Osteoblast (primary cell): ENCODE measurements around the gene MRPS17. TPM values are rescaled to one million over a fixed set of nuclear protein-coding genes. Genes with fewer than 3 reads are reported as not detected.

Experiments used
- DNase-seq: peaks from one replicate; pipeline ENCODE4 v3.0.0; 2011; ENCODE audit warnings: low spot score, mixed read lengths; ENCODE audit not compliant: insufficient read length; ENCODE audit errors: missing footprints
- H2AFZ ChIP-seq: 2 replicates; pipeline ENCODE4 v1.6.0; 2011; ENCODE audit warnings: mild to moderate bottlenecking, low read length
- H3K27ac ChIP-seq: 2 replicates; pipeline ENCODE4 v1.5.1; 2011; ENCODE audit warnings: mild to moderate bottlenecking, low read depth, low read length, moderate library complexity
- H3K27me3 ChIP-seq: 2 replicates; pipeline ENCODE4 v1.6.0; 2012; ENCODE audit warnings: mild to moderate bottlenecking, control low read depth, inconsistent platforms, low read length, moderate library complexity; ENCODE audit not compliant: insufficient read depth
- H3K36me3 ChIP-seq: 2 replicates; pipeline ENCODE4 v1.5.1; 2011; ENCODE audit warnings: mild to moderate bottlenecking, low read length, control low read depth, moderate library complexity; ENCODE audit not compliant: insufficient read depth
- H3K4me1 ChIP-seq: 2 replicates; pipeline ENCODE4 v1.5.1; 2011; ENCODE audit warnings: mild to moderate bottlenecking, low read length, control low read depth, moderate library complexity; ENCODE audit not compliant: insufficient read depth
- H3K4me2 ChIP-seq: 2 replicates; pipeline ENCODE4 v1.6.0; 2011; ENCODE audit warnings: mild to moderate bottlenecking, low read length; ENCODE audit not compliant: insufficient read depth
- H3K4me3 ChIP-seq: fragments of 200-600 bp; sonication (generic); 3 replicates; pipeline ENCODE4 v1.5.1; 2012; ENCODE audit warnings: mild to moderate bottlenecking, low read length, inconsistent platforms; ENCODE audit not compliant: insufficient read depth
- H3K79me2 ChIP-seq: 2 replicates; pipeline ENCODE4 v1.6.0; 2012; ENCODE audit warnings: mild to moderate bottlenecking, low read length, control low read depth, inconsistent platforms; ENCODE audit not compliant: insufficient read depth
- H3K9me3 ChIP-seq: 2 replicates; pipeline ENCODE4 v1.5.1; 2011; ENCODE audit warnings: low read depth, low read length, control low read depth
- H4K20me1 ChIP-seq: 2 replicates; pipeline ENCODE4 v1.6.0; 2012; ENCODE audit warnings: mild to moderate bottlenecking, low read length, control low read depth; ENCODE audit not compliant: insufficient read depth
- CTCF ChIP-seq: IDR thresholded peaks from 2 replicates; pipeline ENCODE4 v1.5.1; 2011; ENCODE audit warnings: mild to moderate bottlenecking, low read depth, low read length, moderate library complexity; ENCODE audit errors: extremely low read depth
- total RNA-seq: library from RNA; depleted of rRNA; stranded (reverse); fragments of >200 nt; gene quantifications from 2 replicates; pipeline ENCODE4 v1.2.3, GENCODE V29; 2012

MRPS17 gene
- total RNA-seq, 1 donor: 13.4 TPM

DNA sequence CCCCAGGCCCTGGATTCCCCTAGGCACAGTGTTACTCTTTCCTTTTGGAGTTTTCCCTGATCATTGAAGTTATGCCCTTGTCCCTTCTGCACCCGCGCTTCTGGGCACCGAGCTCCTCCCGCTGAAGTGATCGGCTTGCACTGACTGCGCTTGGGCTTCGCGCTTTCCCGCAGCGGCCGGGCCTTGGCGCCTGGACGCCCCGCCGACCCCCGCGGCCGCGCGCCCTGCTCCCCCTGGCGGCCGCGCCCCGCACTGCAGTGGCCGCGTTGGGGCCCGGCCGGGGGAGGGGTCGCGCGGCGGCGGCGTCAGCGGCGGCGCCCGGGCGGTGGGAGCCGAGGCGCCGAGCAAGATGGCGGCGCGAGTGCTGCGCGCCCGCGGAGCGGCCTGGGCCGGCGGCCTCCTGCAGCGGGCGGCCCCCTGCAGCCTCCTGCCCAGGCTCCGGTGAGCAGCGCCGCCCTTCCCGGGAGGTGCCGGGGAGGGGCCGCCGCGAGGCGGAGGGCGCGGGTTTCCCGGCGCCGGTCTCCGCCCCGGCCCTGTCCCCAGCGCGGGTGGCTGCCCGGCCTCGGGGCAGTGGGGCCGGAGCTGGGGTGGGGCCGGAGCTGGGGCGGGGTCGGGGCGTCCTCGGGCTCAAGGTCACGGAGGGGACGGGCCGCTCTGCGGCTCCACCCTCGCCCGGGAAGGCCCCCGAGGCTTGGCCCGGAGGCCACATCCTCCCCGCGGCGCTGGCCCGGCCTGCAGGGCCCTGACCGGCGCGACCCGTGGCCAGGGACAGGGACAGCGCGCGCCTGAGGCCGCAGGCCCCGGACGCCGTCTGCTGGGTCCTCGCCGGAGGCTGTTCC, 12.8 kb downstream of the MRPS17 start, which contains the start of gene NIPSNAP2:
NIPSNAP2 (plus strand) TSS at position 325 of the 839 bp plus-strand sequence; CDS start at position 350, 25 bp downstream.
- Histone ChIP-seq H3K79me2 (peaks cover 33% of the 10 kb centered on the region), H3K27me3 (no peaks in the 10 kb centered on the region), H3K27ac (peak within 1 kb of the TSS; percentile 63), H2AFZ (peak within 1 kb of the TSS; percentile 92), H3K9me3 (no peaks in the 10 kb centered on the region), H3K4me3 (peak within 1 kb of the TSS; percentile 79), H4K20me1 (peaks cover 5% of the 10 kb centered on the region), H3K36me3 (peaks cover 6% of the 10 kb centered on the region), H3K4me1 (peaks cover 10% of the 10 kb centered on the region), H3K4me2 (peak within 1 kb of the TSS; percentile 88)
- TF ChIP-seq CTCF: peak; percentile 26
- DNase-seq: peak; percentile 99

DNA sequence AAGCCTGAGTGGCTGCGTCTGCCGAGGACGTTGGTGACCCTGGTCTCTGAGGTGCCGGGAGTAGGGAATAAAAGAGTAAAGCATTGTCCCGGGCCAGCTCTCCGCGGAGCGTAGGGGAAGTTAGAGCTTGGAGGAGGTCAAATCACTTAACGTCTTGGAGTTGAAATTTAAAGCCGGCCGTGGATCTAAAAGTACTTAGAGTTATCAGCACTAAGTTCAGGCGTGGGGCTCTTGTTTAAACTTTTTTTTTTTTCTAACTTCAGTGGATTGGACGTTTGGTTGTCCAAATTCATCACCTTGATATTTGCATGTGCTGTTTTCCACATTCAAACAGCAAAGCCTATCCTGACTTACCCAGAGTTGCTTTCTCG, 13.4 kb downstream of the MRPS17 start:
- H3K79me2 ChIP-seq: peaks cover 37% of the 10 kb centered on the region
- H3K9me3 ChIP-seq: no peaks in the 10 kb centered on the region
- H3K27ac ChIP-seq: peak overlapping the region; percentile 63
- no peak for DNase-seq
- no peak for TF ChIP-seq CTCF
- H3K4me3 ChIP-seq: peak overlapping the region; percentile 79
- no peaks in the 10 kb centered on the region for H3K27me3 ChIP-seq
- peaks cover 10% of the 10 kb centered on the region for H3K4me1 ChIP-seq
- peak overlapping the region; percentile 78 for H3K4me2 ChIP-seq
- H2AFZ ChIP-seq: peak overlapping the region; percentile 75
- peaks cover 6% of the 10 kb centered on the region for H3K36me3 ChIP-seq
- H4K20me1 ChIP-seq: peaks cover 5% of the 10 kb centered on the region

GRCh38 chr7:55965805-55966421, 14.2 kb downstream of the MRPS17 start:
- H3K36me3 ChIP-seq: peaks cover 6% of the 10 kb centered on the region
- peak overlapping the region; percentile 31 for H2AFZ ChIP-seq
- no peak for TF ChIP-seq CTCF
- H3K9me3 ChIP-seq: no peaks in the 10 kb centered on the region
- H3K4me3 ChIP-seq: peak overlapping the region; percentile 79
- DNase-seq: peak; percentile 50
- no peak overlapping the region for H3K27ac ChIP-seq
- peaks cover 10% of the 10 kb centered on the region for H3K4me1 ChIP-seq
- peak overlapping the region; percentile 78 for H3K4me2 ChIP-seq
- no peaks in the 10 kb centered on the region for H3K27me3 ChIP-seq
- peaks cover 44% of the 10 kb centered on the region for H3K79me2 ChIP-seq
- peaks cover 8% of the 10 kb centered on the region for H4K20me1 ChIP-seq

GRCh38 chr7:55966851-55967250, 15.2 kb downstream of the MRPS17 start:
- no peak overlapping the region for H3K4me3 ChIP-seq
- H2AFZ ChIP-seq: no peak overlapping the region
- no peak for TF ChIP-seq CTCF
- no peak overlapping the region for H3K4me2 ChIP-seq
- no peaks in the 10 kb centered on the region for H3K27me3 ChIP-seq
- peaks cover 10% of the 10 kb centered on the region for H3K4me1 ChIP-seq
- H3K9me3 ChIP-seq: no peaks in the 10 kb centered on the region
- DNase-seq: no peak
- H3K36me3 ChIP-seq: peaks cover 6% of the 10 kb centered on the region
- peaks cover 52% of the 10 kb centered on the region for H3K79me2 ChIP-seq
- peaks cover 12% of the 10 kb centered on the region for H4K20me1 ChIP-seq
- H3K27ac ChIP-seq: no peak overlapping the region
